IMR-90 (cell line): ENCODE measurements around the gene PILRB. TPM values are rescaled to one million over a fixed set of nuclear protein-coding genes. Genes with fewer than 3 reads are reported as not detected.

Source experiments
- ATAC-seq: fragments of 200-7000 bp; cut with Tn5 transposase; 2 replicates; pipeline ENCODE4 v1.9.1; 2020; ENCODE audit warnings: low read depth, mild to moderate bottlenecking, moderate library complexity
- BruUV-seq: library from RNA; stranded (reverse); fragments of 400-500 nt; replicated peaks from 2 replicates; lab custom pipeline; 2021; lab: Mats Ljungman, UMichigan
- CTCF ChIA-PET: fragments of 300-600 bp; formaldehyde crosslinking; extraction: SDS; loops from one replicate; lab custom pipeline; 2021; ENCODE audit warnings: antibody characterized with exemption; lab: Yijun Ruan, JAX
- POLR2A ChIA-PET: fragments of 300-600 bp; sonication (Branson Sonifier 250); formaldehyde crosslinking; loops from one replicate; lab custom pipeline; 2022; ENCODE audit warnings: antibody characterized with exemption; ENCODE audit not compliant: unreplicated experiment; lab: Charles Lee
- DNase-seq: peaks from one replicate; pipeline ENCODE4 v3.0.0; 2013
- H2AFZ ChIP-seq: replicated peaks from 2 replicates; pipeline ENCODE3; 2013; ENCODE audit warnings: low read length, mild to moderate bottlenecking; ENCODE audit not compliant: poor library complexity
- H2AK5ac ChIP-seq: 2 replicates; pipeline ENCODE4 v1.6.1; 2013; ENCODE audit warnings: low read depth, low read length, inconsistent platforms
- H2AK9ac ChIP-seq: replicated peaks from 2 replicates; pipeline ENCODE3; 2013; ENCODE audit warnings: mild to moderate bottlenecking, low read depth, low read length, moderate library complexity; ENCODE audit not compliant: poor library complexity
- H2BK120ac ChIP-seq: 2 replicates; pipeline ENCODE4 v1.6.1; 2013; ENCODE audit warnings: low read depth, low read length, inconsistent platforms
- H2BK15ac ChIP-seq: 3 replicates; pipeline ENCODE4 v1.6.1; 2013; ENCODE audit warnings: low read depth, low read length, inconsistent platforms
- H2BK20ac ChIP-seq: 2 replicates; pipeline ENCODE4 v1.6.1; 2013; ENCODE audit warnings: low read depth, mild to moderate bottlenecking, inconsistent platforms, low read length, moderate library complexity
- H2BK5ac ChIP-seq: 2 replicates; pipeline ENCODE4 v1.6.1; 2013; ENCODE audit warnings: mild to moderate bottlenecking, low read depth, low read length, inconsistent platforms; ENCODE audit not compliant: poor library complexity, severe bottlenecking
- H3K14ac ChIP-seq: replicated peaks from 2 replicates; pipeline ENCODE4 v1.6.1; 2013; ENCODE audit warnings: low read depth, low read length, inconsistent platforms
- H3K18ac ChIP-seq: 2 replicates; pipeline ENCODE4 v1.6.1; 2013; ENCODE audit warnings: low read depth, low read length, control low read depth
- H3K23ac ChIP-seq: 2 replicates; pipeline ENCODE4 v1.6.1; 2013; ENCODE audit warnings: low read depth, low read length, inconsistent platforms
- H3K27ac ChIP-seq: 2 replicates; pipeline ENCODE4 v1.5.1; 2013; ENCODE audit warnings: mild to moderate bottlenecking, control low read depth, low read length; ENCODE audit not compliant: insufficient read depth
- H3K27me3 ChIP-seq: 2 replicates; pipeline ENCODE4 v1.6.1; 2013; ENCODE audit warnings: low read length; ENCODE audit not compliant: control insufficient read depth, insufficient read depth
- H3K36me3 ChIP-seq: 2 replicates; pipeline ENCODE4 v1.6.1; 2013; ENCODE audit warnings: low read length, mixed read lengths; ENCODE audit not compliant: control insufficient read depth, insufficient read depth
- H3K4ac ChIP-seq: 2 replicates; pipeline ENCODE4 v1.6.1; 2013; ENCODE audit warnings: low read depth, low read length, inconsistent platforms
- H3K4me1 ChIP-seq: 2 replicates; pipeline ENCODE4 v1.6.1; 2013; ENCODE audit warnings: low read length, mixed read lengths; ENCODE audit not compliant: control insufficient read depth, insufficient read depth
- H3K4me2 ChIP-seq: 2 replicates; pipeline ENCODE4 v1.6.1; 2013; ENCODE audit warnings: low read depth, mild to moderate bottlenecking, control low read depth, low read length, moderate library complexity
- H3K4me3 ChIP-seq: 2 replicates; pipeline ENCODE4 v1.5.1; 2013; ENCODE audit warnings: low read depth, mild to moderate bottlenecking, control low read depth, low read length, moderate library complexity; ENCODE audit not compliant: insufficient read depth
- H3K56ac ChIP-seq: 2 replicates; pipeline ENCODE4 v1.6.1; 2013; ENCODE audit warnings: low read length, inconsistent platforms; ENCODE audit not compliant: insufficient read depth; ENCODE audit errors: extremely low read depth
- H3K79me1 ChIP-seq, 2 experiments: 2 replicates each; pipeline ENCODE4 v1.6.1; 2013; ENCODE audit warnings: low read length in 2 of 2, inconsistent platforms in 1 of 2, low read depth in 1 of 2
- H3K9ac ChIP-seq: 2 replicates; pipeline ENCODE4 v1.6.1; 2013; ENCODE audit warnings: low read depth, low read length, control low read depth
- H3K9me1 ChIP-seq: 2 replicates; pipeline ENCODE4 v1.6.1; 2013; ENCODE audit warnings: low read length, inconsistent platforms; ENCODE audit not compliant: insufficient read depth
- H3K9me3 ChIP-seq: 2 replicates; pipeline ENCODE4 v1.6.1; 2013; ENCODE audit warnings: low read length; ENCODE audit not compliant: control insufficient read depth, insufficient read depth
- H4K20me1 ChIP-seq: 2 replicates; pipeline ENCODE4 v1.6.1; 2013; ENCODE audit warnings: low read length, inconsistent platforms; ENCODE audit not compliant: insufficient read depth
- H4K5ac ChIP-seq: 2 replicates; pipeline ENCODE4 v1.6.1; 2013; ENCODE audit warnings: mild to moderate bottlenecking, low read depth, low read length, control low read depth
- H4K8ac ChIP-seq, 2 experiments: 2 replicates each; pipeline ENCODE4 v1.6.1; 2013; ENCODE audit warnings: low read depth in 2 of 2, low read length in 2 of 2, control low read depth in 1 of 2, inconsistent platforms in 1 of 2
- H4K91ac ChIP-seq: 2 replicates; pipeline ENCODE4 v1.6.1; 2013; ENCODE audit warnings: low read depth, low read length, inconsistent platforms; ENCODE audit not compliant: insufficient read depth
- BHLHE40 ChIP-seq: fragments of 150-350 bp; IDR thresholded peaks from 2 replicates; pipeline ENCODE4 v1.6.1; 2016; ENCODE audit warnings: mild to moderate bottlenecking, low read depth, low read length
- CEBPB ChIP-seq: IDR thresholded peaks from 2 replicates; pipeline ENCODE4 v1.6.1; 2012; ENCODE audit warnings: low read depth, low read length, improper control_type of control experiment
- CHD1 ChIP-seq: IDR thresholded peaks from 2 replicates; pipeline ENCODE4 v1.6.1; 2012; ENCODE audit warnings: low read depth, low read length, improper control_type of control experiment
- CTCF ChIP-seq: conservative IDR thresholded peaks from 2 replicates; pipeline ENCODE4 v1.5.1; 2012; ENCODE audit warnings: mild to moderate bottlenecking, low read depth, low read length, improper control_type of control experiment
- ELK1 ChIP-seq: fragments of 150-350 bp; IDR thresholded peaks from 2 replicates; pipeline ENCODE4 v1.6.1; 2016; ENCODE audit warnings: low read depth, mild to moderate bottlenecking, low read length, moderate library complexity, borderline replicate concordance
- FOS ChIP-seq: fragments of 150-350 bp; IDR thresholded peaks from 2 replicates; pipeline ENCODE4 v1.6.1; 2016; ENCODE audit warnings: low read depth, low read length
- MAFK ChIP-seq: IDR thresholded peaks from 2 replicates; pipeline ENCODE4 v1.6.1; 2012; ENCODE audit warnings: low read depth, low read length, improper control_type of control experiment
- MAZ ChIP-seq: IDR thresholded peaks from 2 replicates; pipeline ENCODE4 v1.6.1; 2012; ENCODE audit warnings: low read depth, mild to moderate bottlenecking, low read length, improper control_type of control experiment, moderate library complexity, borderline replicate concordance
- MXI1 ChIP-seq: IDR thresholded peaks from 2 replicates; pipeline ENCODE4 v1.6.1; 2012; ENCODE audit warnings: low read depth, mild to moderate bottlenecking, low read length, moderate library complexity, borderline replicate concordance
- NFE2L2 ChIP-seq: fragments of 150-350 bp; IDR thresholded peaks from 2 replicates; pipeline ENCODE4 v1.6.1; 2016; ENCODE audit warnings: low read depth, mild to moderate bottlenecking, low read length
- POLR2A ChIP-seq: IDR thresholded peaks from 2 replicates; pipeline ENCODE4 v1.6.1; 2012; ENCODE audit warnings: mild to moderate bottlenecking, low read depth, low read length
- RAD21 ChIP-seq: IDR thresholded peaks from 2 replicates; pipeline ENCODE4 v1.6.1; 2012; ENCODE audit warnings: low read length, improper control_type of control experiment
- RCOR1 ChIP-seq: IDR thresholded peaks from 2 replicates; pipeline ENCODE4 v1.6.1; 2012; ENCODE audit warnings: mild to moderate bottlenecking, low read length, improper control_type of control experiment; ENCODE audit not compliant: insufficient replicate concordance
- RFX5 ChIP-seq: IDR thresholded peaks from 2 replicates; pipeline ENCODE4 v1.8.0; 2012; ENCODE audit warnings: low read depth, mild to moderate bottlenecking, low read length, moderate library complexity
- SMC3 ChIP-seq: fragments of 150-350 bp; IDR thresholded peaks from 2 replicates; pipeline ENCODE4 v1.6.1; 2016; ENCODE audit warnings: low read depth, mild to moderate bottlenecking, antibody characterized with exemption, low read length, moderate library complexity
- USF2 ChIP-seq: fragments of 150-350 bp; IDR thresholded peaks from 2 replicates; pipeline ENCODE4 v1.6.1; 2017; ENCODE audit warnings: mild to moderate bottlenecking, antibody characterized with exemption, low read length, low read depth
- WGBS, 2 experiments: methylation state at CpG; one replicate each; pipeline versions ENCODE4 v1.1.5 to v1.1.7; 2013; ENCODE audit warnings: missing lambda C conversion rate in 2 of 2; ENCODE audit not compliant: insufficient read length in 1 of 2; ENCODE audit errors: extremely low coverage in 2 of 2; 5-methylcytosine and 5-hydroxymethylcytosine counted together
- dilution Hi-C: fragments of 300-500 bp; cut with HindIII; formaldehyde crosslinking; loops from one replicate; pipeline ENCODE4 v1.14.3; 2018; ENCODE audit warnings: low sequenced_read_pairs; ENCODE audit not compliant: unreplicated experiment
- in situ Hi-C: fragments of 300-500 bp; cut with MboI; formaldehyde crosslinking; loops from 3 replicates; pipeline ENCODE4 v1.14.3; 2019; ENCODE audit warnings: low sequenced_read_pairs, inconsistent platforms, mixed read lengths
- intact Hi-C: fragments of 100-400 bp; cut with micrococcal nuclease; formaldehyde crosslinking; loops from 2 replicates; pipeline ENCODE4 v1.10.0; 2022
- polyA plus RNA-seq, 3 experiments: library from polyadenylated mRNA; depleted of rRNA; stranded (reverse); fragments of >200 nt; gene quantifications; 2 replicates each; pipeline ENCODE4 v1.2.3, GENCODE V29; 2012; ENCODE audit warnings: low replicate concordance in 1 of 3
- total RNA-seq: library from RNA; depleted of rRNA; stranded (reverse); fragments of >200 nt; gene quantifications from 2 replicates; pipeline ENCODE4 v1.2.3, GENCODE V29; 2012

Gene PILRB
- total and polyA plus RNA-seq, 2 of the 4 experiments (the other 2 are of a cell fraction) = 3.4 to 22.2 TPM

GRCh38 chr7:100402241-100402640 is 44.3 kb downstream of the PILRB start:
- no peak overlapping the region for H4K5ac ChIP-seq
- no TSS peak for BruUV-seq
- no peak overlapping the region for H3K4me2 ChIP-seq
- no peak overlapping the region for H4K91ac ChIP-seq
- no peaks in the 10 kb centered on the region for H3K79me1 ChIP-seq
- H4K8ac ChIP-seq = no peak overlapping the region
- no peak overlapping the region for H2BK20ac ChIP-seq
- no peak overlapping the region for H3K9ac ChIP-seq
- no peak overlapping the region for H2AK5ac ChIP-seq
- H2BK15ac ChIP-seq = no peak overlapping the region
- POLR2A ChIA-PET = no interaction called here
- no peak overlapping the region for H2BK5ac ChIP-seq
- dilution Hi-C loops = no loop called here
- in situ Hi-C loops = no loop called here
- H3K36me3 ChIP-seq = no peaks in the 10 kb centered on the region
- no peak overlapping the region for H3K4ac ChIP-seq
- H2BK120ac ChIP-seq = no peak overlapping the region
- no peak overlapping the region for H3K18ac ChIP-seq
- no peaks in the 10 kb centered on the region; the same call in 1 of the 2 replicates for H3K4me1 ChIP-seq
- ATAC-seq (no peak), DNase-seq (no peak)
- H3K23ac ChIP-seq = no peak overlapping the region
- no peak overlapping the region for H3K14ac ChIP-seq
- no peak overlapping the region for H2AK9ac ChIP-seq
- no peak overlapping the region for H2AFZ ChIP-seq
- no peaks in the 10 kb centered on the region for H4K20me1 ChIP-seq
- H3K27ac ChIP-seq = no peak overlapping the region
- no peak overlapping the region for H3K56ac ChIP-seq
- CTCF ChIA-PET = no interaction called here
- no peaks in the 10 kb centered on the region for H3K9me3 ChIP-seq
- intact Hi-C loops = no loop called here
- peaks cover 54% of the 10 kb centered on the region for H3K27me3 ChIP-seq
- no peaks in the 10 kb centered on the region for H3K9me1 ChIP-seq
- no peak overlapping the region for H3K4me3 ChIP-seq
- no CpG with 5 or more reads among the region's 2 CpGs for WGBS, 2 experiments
- TF ChIP-seq SMC3 (no peak), RAD21 (no peak), BHLHE40 (no peak), FOS (no peak), RFX5 (no peak), CTCF (no peak), CHD1 (no peak), RCOR1 (no peak), MAZ (no peak), MAFK (no peak), ELK1 (no peak), POLR2A (no peak), USF2 (no peak), NFE2L2 (no peak), MXI1 (no peak), CEBPB (no peak)
